Endothelial cell (in vitro differentiated cells): Measurements from ENCODE around the gene CRYBG1. TPM values are rescaled to one million over a fixed set of nuclear protein-coding genes. Genes with fewer than 3 reads are reported as not detected.

Source experiments
- DNase-seq: peaks from one replicate; pipeline ENCODE4 v3.0.0; 2021; ENCODE audit warnings: low spot score
- H3K27ac Mint-ChIP-seq: one replicate; pipeline ENCODE4 v1.8.0; 2021; ENCODE audit warnings: mixed read lengths, inconsistent platforms; ENCODE audit not compliant: unreplicated experiment
- H3K27me3 Mint-ChIP-seq: one replicate; pipeline ENCODE4 v1.8.0; 2021; ENCODE audit warnings: mild to moderate bottlenecking, moderate library complexity, mixed read lengths, inconsistent platforms; ENCODE audit not compliant: unreplicated experiment
- H3K36me3 Mint-ChIP-seq: one replicate; pipeline ENCODE4 v1.8.0; 2021; ENCODE audit warnings: mild to moderate bottlenecking, low read depth, mixed read lengths, inconsistent platforms; ENCODE audit not compliant: unreplicated experiment
- H3K4me1 Mint-ChIP-seq: one replicate; pipeline ENCODE4 v1.8.0; 2021; ENCODE audit warnings: mild to moderate bottlenecking, mixed read lengths, inconsistent platforms; ENCODE audit not compliant: unreplicated experiment
- H3K4me3 Mint-ChIP-seq: one replicate; pipeline ENCODE4 v1.8.0; 2021; ENCODE audit warnings: mild to moderate bottlenecking, mixed read lengths, inconsistent platforms; ENCODE audit not compliant: unreplicated experiment
- H3K9me3 Mint-ChIP-seq: one replicate; pipeline ENCODE4 v1.8.0; 2021; ENCODE audit warnings: mixed read lengths, inconsistent platforms; ENCODE audit not compliant: unreplicated experiment
- total RNA-seq: library from RNA; stranded (reverse); fragmentation: NEBNext Ultra II Directional; extraction: Animal tissue kit (Norgen Biotek cat#: 25700); gene quantifications from one replicate; pipeline ENCODE4 v1.2.1, GENCODE V29; 2021; ENCODE audit not compliant: unreplicated experiment
- TF ChIP-seq, protein P1 (sequence below): fragments of 200-600 bp; sonication (generic); IDR thresholded peaks from one replicate; pipeline ENCODE4 v1.5.0; 2021; ENCODE audit warnings: antibody characterized with exemption; ENCODE audit not compliant: unreplicated experiment

CRYBG1 gene
- total RNA-seq, 1 donor from 2014 or later = 0.08 TPM

DNA sequence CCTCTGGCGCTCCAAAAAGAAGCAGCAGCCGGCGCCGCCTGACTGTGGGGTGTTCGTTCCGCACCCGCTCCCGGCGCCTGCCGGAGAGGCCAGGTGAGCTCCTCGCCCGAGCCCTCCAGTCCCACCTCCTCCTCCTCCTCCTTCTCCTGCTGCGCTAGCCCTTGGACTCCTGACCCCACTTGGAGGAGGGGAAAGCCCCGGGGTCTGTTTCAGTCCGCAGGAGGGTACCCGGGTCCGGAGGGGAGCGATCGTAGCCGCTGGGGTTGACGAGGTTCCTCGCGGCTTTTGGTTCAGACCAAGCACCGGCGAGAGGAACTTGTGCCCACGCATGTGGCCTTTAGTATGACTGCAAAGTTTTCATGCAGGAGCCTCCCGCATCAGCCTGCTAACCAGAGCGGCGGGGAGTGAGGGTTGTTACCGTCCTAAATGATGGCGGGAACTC lies 493 bp downstream of the CRYBG1 start:
- peaks cover 3% of the 10 kb centered on the region for H3K36me3 Mint-ChIP-seq
- H3K4me1 Mint-ChIP-seq = peaks cover 4% of the 10 kb centered on the region
- H3K27me3 Mint-ChIP-seq = peaks cover 8% of the 10 kb centered on the region
- TF ChIP-seq, protein P1, sequence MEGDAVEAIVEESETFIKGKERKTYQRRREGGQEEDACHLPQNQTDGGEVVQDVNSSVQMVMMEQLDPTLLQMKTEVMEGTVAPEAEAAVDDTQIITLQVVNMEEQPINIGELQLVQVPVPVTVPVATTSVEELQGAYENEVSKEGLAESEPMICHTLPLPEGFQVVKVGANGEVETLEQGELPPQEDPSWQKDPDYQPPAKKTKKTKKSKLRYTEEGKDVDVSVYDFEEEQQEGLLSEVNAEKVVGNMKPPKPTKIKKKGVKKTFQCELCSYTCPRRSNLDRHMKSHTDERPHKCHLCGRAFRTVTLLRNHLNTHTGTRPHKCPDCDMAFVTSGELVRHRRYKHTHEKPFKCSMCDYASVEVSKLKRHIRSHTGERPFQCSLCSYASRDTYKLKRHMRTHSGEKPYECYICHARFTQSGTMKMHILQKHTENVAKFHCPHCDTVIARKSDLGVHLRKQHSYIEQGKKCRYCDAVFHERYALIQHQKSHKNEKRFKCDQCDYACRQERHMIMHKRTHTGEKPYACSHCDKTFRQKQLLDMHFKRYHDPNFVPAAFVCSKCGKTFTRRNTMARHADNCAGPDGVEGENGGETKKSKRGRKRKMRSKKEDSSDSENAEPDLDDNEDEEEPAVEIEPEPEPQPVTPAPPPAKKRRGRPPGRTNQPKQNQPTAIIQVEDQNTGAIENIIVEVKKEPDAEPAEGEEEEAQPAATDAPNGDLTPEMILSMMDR = no peak
- H3K9me3 Mint-ChIP-seq = no peaks in the 10 kb centered on the region
- H3K27ac Mint-ChIP-seq = no peak overlapping the region
- DNase-seq = peak; percentile 28
- H3K4me3 Mint-ChIP-seq = peak overlapping the region; percentile 51

DNA sequence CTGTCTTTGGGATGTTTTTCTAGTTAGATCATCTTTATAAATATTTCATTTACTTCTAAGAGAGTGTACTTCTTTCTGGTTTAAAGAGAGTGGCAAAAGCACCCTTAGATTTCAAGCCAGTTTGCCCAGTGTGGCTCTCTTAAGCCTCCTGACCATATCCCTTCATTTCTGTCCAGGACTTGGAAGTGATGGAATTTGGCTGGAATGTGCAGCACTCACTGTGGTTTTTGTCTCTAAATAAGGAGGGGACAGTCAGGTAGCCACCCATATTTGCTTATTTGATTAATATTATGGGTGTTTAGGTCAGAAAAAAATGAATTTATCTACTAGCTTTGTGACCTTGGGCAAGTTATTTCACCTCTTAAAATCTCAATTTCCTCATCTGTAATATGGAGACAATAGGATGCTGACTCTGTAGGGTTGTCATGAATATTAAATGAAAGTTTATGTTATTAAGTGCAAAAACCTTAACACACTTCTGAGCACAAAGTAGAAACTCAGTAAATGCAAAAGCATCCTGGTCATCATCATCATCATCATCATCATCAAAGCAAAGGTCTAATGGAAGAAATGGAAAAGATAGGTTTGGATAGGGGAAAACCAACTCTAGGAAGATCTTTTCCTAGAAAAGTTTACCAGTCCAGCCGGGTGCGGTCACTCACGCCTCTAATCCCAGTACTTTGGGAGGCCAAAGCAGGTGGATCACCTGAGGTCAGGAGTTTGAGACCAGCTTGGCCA lies 3.1 kb downstream of the CRYBG1 start:
- TF ChIP-seq, protein P1 = no peak
- no peak overlapping the region for H3K4me3 Mint-ChIP-seq
- peaks cover 4% of the 10 kb centered on the region for H3K4me1 Mint-ChIP-seq
- peaks cover 6% of the 10 kb centered on the region for H3K27me3 Mint-ChIP-seq
- peaks cover 3% of the 10 kb centered on the region for H3K36me3 Mint-ChIP-seq
- H3K27ac Mint-ChIP-seq = no peak overlapping the region
- H3K9me3 Mint-ChIP-seq = no peaks in the 10 kb centered on the region
- DNase-seq = no peak

DNA sequence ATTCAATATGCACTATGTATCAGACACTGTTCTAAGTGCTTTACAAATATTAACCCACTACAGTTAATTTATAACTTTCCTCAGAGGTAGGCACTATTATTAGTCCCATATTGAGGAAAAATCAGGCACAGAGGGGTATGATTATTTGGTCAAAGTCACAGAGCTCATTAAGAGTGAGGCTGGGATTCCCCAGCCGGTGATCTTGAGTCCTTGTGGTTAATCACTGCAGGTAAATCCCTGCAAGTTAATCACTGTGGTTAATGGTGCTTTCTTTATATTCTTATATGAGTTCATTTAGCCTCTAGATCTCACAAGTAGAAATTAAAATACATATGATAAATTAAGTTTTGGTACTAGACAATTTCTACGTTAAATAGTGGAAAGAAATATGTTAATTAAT lies 9.2 kb downstream of the CRYBG1 start:
- DNase-seq = no peak
- TF ChIP-seq, protein P1 = no peak
- no peak overlapping the region for H3K4me3 Mint-ChIP-seq
- H3K9me3 Mint-ChIP-seq = no peaks in the 10 kb centered on the region
- no peaks in the 10 kb centered on the region for H3K4me1 Mint-ChIP-seq
- no peaks in the 10 kb centered on the region for H3K36me3 Mint-ChIP-seq
- no peak overlapping the region for H3K27ac Mint-ChIP-seq
- H3K27me3 Mint-ChIP-seq = no peaks in the 10 kb centered on the region

DNA sequence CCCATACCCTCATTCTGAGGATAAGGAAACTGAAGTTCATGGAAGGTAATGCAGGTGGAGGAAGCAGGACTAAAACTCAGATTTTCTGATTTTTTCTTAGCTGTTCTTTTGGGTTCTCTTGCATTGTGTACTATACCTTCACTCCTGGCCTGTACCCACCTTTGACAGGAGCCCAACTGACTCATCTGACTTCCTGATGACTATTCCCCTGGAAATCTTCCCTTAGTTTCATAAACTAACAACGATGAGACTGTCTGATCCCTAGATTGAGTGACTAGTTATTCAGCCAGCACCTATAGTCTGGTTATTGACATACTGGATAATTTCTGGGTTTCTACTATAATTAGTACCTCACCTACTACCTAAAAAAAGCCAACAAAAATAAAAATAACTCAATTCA lies 10.1 kb downstream of the CRYBG1 start:
- no peaks in the 10 kb centered on the region for H3K4me1 Mint-ChIP-seq
- H3K9me3 Mint-ChIP-seq = no peaks in the 10 kb centered on the region
- H3K27me3 Mint-ChIP-seq = no peaks in the 10 kb centered on the region
- TF ChIP-seq, protein P1 = no peak
- no peak overlapping the region for H3K4me3 Mint-ChIP-seq
- H3K36me3 Mint-ChIP-seq = no peaks in the 10 kb centered on the region
- no peak overlapping the region for H3K27ac Mint-ChIP-seq
- DNase-seq = no peak

DNA sequence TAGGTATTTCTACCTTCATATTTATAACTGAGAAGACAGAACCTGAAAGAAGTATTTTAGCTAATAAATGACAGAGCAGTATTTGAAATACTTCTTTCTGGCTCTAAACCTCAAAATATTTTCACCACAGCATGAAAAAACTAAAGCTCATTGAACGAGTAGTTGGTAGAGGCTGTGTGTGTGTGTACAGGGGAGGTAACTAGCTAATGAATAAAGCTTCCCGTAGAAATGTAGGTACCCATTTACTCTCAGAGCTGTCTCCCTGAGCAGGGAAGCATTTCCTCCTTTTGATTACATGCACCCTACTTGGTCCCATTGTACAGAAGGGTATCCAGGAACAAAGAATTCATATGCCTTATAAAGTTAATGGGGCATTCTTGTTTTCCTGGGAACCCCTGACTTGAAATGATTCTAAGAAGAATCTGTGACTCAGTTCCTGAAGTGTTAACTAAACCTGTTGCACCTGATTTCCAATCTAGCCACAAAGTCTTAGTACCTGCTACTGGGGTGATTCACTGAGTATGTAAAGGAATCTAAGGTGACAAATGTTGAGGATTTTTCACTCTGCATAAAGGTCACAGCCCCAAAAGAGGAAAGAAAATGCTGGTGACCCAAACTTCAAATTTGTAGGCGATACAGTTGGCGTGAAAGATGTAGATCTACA lies 12.5 kb downstream of the CRYBG1 start:
- DNase-seq = no peak
- no peaks in the 10 kb centered on the region for H3K36me3 Mint-ChIP-seq
- no peaks in the 10 kb centered on the region for H3K9me3 Mint-ChIP-seq
- H3K4me1 Mint-ChIP-seq = peaks cover 7% of the 10 kb centered on the region
- no peak overlapping the region for H3K4me3 Mint-ChIP-seq
- no peak overlapping the region for H3K27ac Mint-ChIP-seq
- no peaks in the 10 kb centered on the region for H3K27me3 Mint-ChIP-seq
- TF ChIP-seq, protein P1 = no peak
